Stimulated activated CD8-positive, alpha-beta memory T cell treated with anti-CD3 and anti-CD28 coated beads, Interleukin-7, amount 100 ng/mL, for 1 hour (primary cell): Measurements from ENCODE around the gene IRAK4.

Source experiments
- DNase-seq, 2 donors: peaks; one replicate each; pipeline ENCODE4 v3.0.0-alpha.2; 2020; ENCODE audit warnings: low read depth in 2 of 2

Gene IRAK4

GRCh38 chr12:43766291-43766690, 7.5 kb downstream of the IRAK4 start:
- DNase-seq = no peak

GRCh38 chr12:43776498-43776897, 17.7 kb downstream of the IRAK4 start:
- no peak for DNase-seq

GRCh38 chr12:43786899-43787693, 28.3 kb downstream of the IRAK4 start:
- no peak for DNase-seq

- DNase-seq = no peak
These were observed 31.2 kb downstream of the IRAK4 start for GRCh38 chr12:43789941-43790340.

- DNase-seq = no peak
These were observed 37.0 kb downstream of the IRAK4 start for GRCh38 chr12:43795716-43796280.

- DNase-seq = no peak
These were observed 38.9 kb downstream of the IRAK4 start for GRCh38 chr12:43797561-43798217.

- DNase-seq = no peak
These were observed 46.6 kb downstream of the IRAK4 start for GRCh38 chr12:43805149-43805859.

- DNase-seq = peak; percentile 67 to 75
These were observed 47.3 kb downstream of the IRAK4 start, which contains the start of gene TWF1 for GRCh38 chr12:43805860-43806736. TSS of gene TWF1 (minus strand) at chr12:43806317. CDS start at chr12:43806245, 72 bp downstream.

GRCh38 chr12:43806737-43807072, 48.0 kb downstream of the IRAK4 start:
- DNase-seq = no peak

- DNase-seq = no peak
These were observed 48.6 kb downstream of the IRAK4 start for GRCh38 chr12:43807386-43807785.

- DNase-seq = no peak
These were observed 53.3 kb downstream of the IRAK4 start for GRCh38 chr12:43812057-43812456.

- DNase-seq = no peak
These were observed 54.2 kb downstream of the IRAK4 start for GRCh38 chr12:43812926-43813325.

GRCh38 chr12:43815416-43815815, 56.7 kb downstream of the IRAK4 start:
- no peak for DNase-seq

GRCh38 chr12:43816168-43816567, 57.4 kb downstream of the IRAK4 start:
- no peak for DNase-seq

- no peak for DNase-seq
These were observed 65.5 kb downstream of the IRAK4 start for GRCh38 chr12:43824207-43824775.

- no peak for DNase-seq
These were observed 67.9 kb downstream of the IRAK4 start for GRCh38 chr12:43826681-43827080.

- DNase-seq = no peak
These were observed 68.3 kb downstream of the IRAK4 start for GRCh38 chr12:43827093-43827492.

- DNase-seq = no peak
These were observed 73.9 kb downstream of the IRAK4 start for GRCh38 chr12:43832463-43833168.

GRCh38 chr12:43835264-43835655, 76.5 kb downstream of the IRAK4 start:
- no peak for DNase-seq
